Erythroblast (primary cell): ENCODE data around the gene JAK2.

Experiments
- GATA1 ChIP-seq: IDR thresholded peaks from 2 replicates; pipeline ENCODE4 v1.6.1; 2011; ENCODE audit warnings: low read depth, mild to moderate bottlenecking, control low read depth, low read length, moderate library complexity
- POLR2A ChIP-seq: IDR thresholded peaks from 2 replicates; pipeline ENCODE4 v1.6.1; 2011; ENCODE audit warnings: mild to moderate bottlenecking, low read length

DNA sequence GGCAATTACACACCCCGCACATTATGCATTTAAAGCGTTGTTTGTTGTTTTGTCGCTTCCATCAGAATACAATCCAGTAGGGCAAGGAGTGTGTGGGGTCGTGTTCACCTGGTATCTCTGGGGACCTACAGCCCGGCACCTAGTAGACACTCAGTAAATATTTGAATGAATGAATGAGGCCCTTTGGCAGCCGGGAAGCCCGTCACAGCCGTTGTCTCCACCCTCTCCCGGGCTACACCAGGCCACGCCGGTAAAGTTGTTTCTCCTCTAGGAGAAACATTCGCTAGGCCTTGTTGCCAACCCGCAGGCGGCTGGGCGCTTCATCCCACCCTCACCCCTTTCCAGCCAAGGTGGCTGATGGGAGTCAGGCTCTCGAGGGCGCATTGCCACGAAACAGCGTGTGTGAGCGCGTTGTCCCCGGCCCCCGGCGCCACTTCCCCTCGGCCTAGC is 876 bp upstream of the JAK2 start:
- TF ChIP-seq POLR2A: no peak
- TF ChIP-seq GATA1: no peak
